Measurements from ENCODE around the gene PKN2. TPM values are rescaled to one million over a fixed set of nuclear protein-coding genes. Genes with fewer than 3 reads are reported as not detected.

The PKN2 gene
- total RNA-seq, 1 donor from 2014 or later: 23.9 TPM

GRCh38 chr1:88779880-88780279, 95.8 kb downstream of the PKN2 start:
- no peak overlapping the region for H3K4me3 ChIP-seq (ENCODE audit: low read depth, low read length)
- no peak for DNase-seq (ENCODE audit: low read depth)
- no peak for TF ChIP-seq CTCF (conservative IDR thresholded peaks at IDR 0.05; ENCODE audit: low read depth, low read length)

GRCh38 chr1:88780485-88780884, 96.4 kb downstream of the PKN2 start:
- no peak for TF ChIP-seq CTCF (conservative IDR thresholded peaks at IDR 0.05; ENCODE audit: low read depth, low read length)
- no peak overlapping the region for H3K4me3 ChIP-seq (ENCODE audit: low read depth, low read length)
- DNase-seq (ENCODE audit: low read depth): no peak

- no peak overlapping the region for H3K4me3 ChIP-seq (ENCODE audit: low read depth, low read length)
- no peak for TF ChIP-seq CTCF (conservative IDR thresholded peaks at IDR 0.05; ENCODE audit: low read depth, low read length)
- no peak for DNase-seq (ENCODE audit: low read depth)
Measured at GRCh38 chr1:88783145-88783544, 99.1 kb downstream of the PKN2 start.

GRCh38 chr1:88784551-88784950, 100.5 kb downstream of the PKN2 start:
- DNase-seq (ENCODE audit: low read depth): no peak
- no peak for TF ChIP-seq CTCF (conservative IDR thresholded peaks at IDR 0.05; ENCODE audit: low read depth, low read length)
- no peak overlapping the region for H3K4me3 ChIP-seq (ENCODE audit: low read depth, low read length)

- H3K4me3 ChIP-seq (ENCODE audit: low read depth, low read length): no peak overlapping the region
- TF ChIP-seq CTCF (conservative IDR thresholded peaks at IDR 0.05; ENCODE audit: low read depth, low read length): no peak
- DNase-seq (ENCODE audit: low read depth): no peak
Measured at GRCh38 chr1:88787023-88787903, 103.2 kb downstream of the PKN2 start.

- no peak for DNase-seq (ENCODE audit: low read depth)
- TF ChIP-seq CTCF (conservative IDR thresholded peaks at IDR 0.05; ENCODE audit: low read depth, low read length): no peak
- H3K4me3 ChIP-seq (ENCODE audit: low read depth, low read length): no peak overlapping the region
Measured at GRCh38 chr1:88791192-88791591, 107.1 kb downstream of the PKN2 start.

- no peak for TF ChIP-seq CTCF (conservative IDR thresholded peaks at IDR 0.05; ENCODE audit: low read depth, low read length)
- H3K4me3 ChIP-seq (ENCODE audit: low read depth, low read length): no peak overlapping the region
- no peak for DNase-seq (ENCODE audit: low read depth)
Measured at GRCh38 chr1:88799491-88799890, 115.4 kb downstream of the PKN2 start.

All from epithelial cell of proximal tubule (primary cell).